HCT116 (cell line): ENCODE results near the gene KLHDC4. TPM values are rescaled to one million over a fixed set of nuclear protein-coding genes. Genes with fewer than 3 reads are reported as not detected.

Experiments used
- ATAC-seq: fragments of 200-7000 bp; cut with Tn5 transposase; 2 replicates; pipeline ENCODE4 v1.9.1; 2020; ENCODE audit warnings: mild to moderate bottlenecking, moderate library complexity
- BruUV-seq: library from RNA; stranded (reverse); fragments of 400-500 nt; replicated peaks from 2 replicates; lab custom pipeline; 2021; lab: Mats Ljungman, UMichigan
- CTCF ChIA-PET: fragments of 300-600 bp; sonication (Branson Sonifier 250); formaldehyde crosslinking; loops from one replicate; lab custom pipeline; 2021; ENCODE audit warnings: antibody characterized with exemption; lab: Charles Lee
- POLR2A ChIA-PET: fragments of 300-600, 350-600 bp; sonication (Branson Sonifier 250); formaldehyde crosslinking; loops from one replicate; lab custom pipeline; 2021; ENCODE audit warnings: antibody characterized with exemption; lab: Charles Lee
- RAD21 ChIA-PET, 2 experiments: fragments of 300-600 bp; sonication (Branson Sonifier 250); formaldehyde crosslinking; loops; one replicate each; lab custom pipeline; 2023; ENCODE audit warnings: low total read pairs in 2 of 2; ENCODE audit not compliant: uncharacterized antibody in 2 of 2, unreplicated experiment in 2 of 2, low non-redundant PET in 1 of 2; lab: Charles Lee
- DNase-seq: peaks from one replicate; pipeline ENCODE4 v3.0.0-alpha.2; 2010; ENCODE audit warnings: low read depth, low spot score
- H2AFZ ChIP-seq: fragments of 200-600 bp; shearing (Covaris generic), sonication (generic); 2 replicates; pipeline ENCODE4 v1.6.1; 2017; ENCODE audit warnings: low read depth, mixed run types, mixed read lengths, antibody characterized with exemption, low read length; ENCODE audit not compliant: poor library complexity, severe bottlenecking
- H3K27ac ChIP-seq: 2 replicates; pipeline ENCODE4 v1.5.1; 2012; ENCODE audit warnings: low read depth, low read length
- H3K27me3 ChIP-seq: fragments of 200-600 bp; sonication (generic); 2 replicates; pipeline ENCODE4 v1.6.1; 2016; ENCODE audit warnings: mixed run types, low read length, mixed read lengths; ENCODE audit not compliant: insufficient read depth
- H3K36me3 ChIP-seq, 2 experiments: fragments of 200-500 bp in 1 of 2; fragments of 200-600 bp in 1 of 2; sonication (Bioruptor generic) in 1 of 2; sonication (generic) in 1 of 2; 2 replicates each; pipeline versions ENCODE4 v1.5.1 to v1.6.1; 2014 to 2016; ENCODE audit warnings: low read length in 2 of 2, inconsistent platforms in 1 of 2, mixed read lengths in 1 of 2, mixed run types in 1 of 2; ENCODE audit not compliant: insufficient read depth in 2 of 2, control insufficient read depth in 1 of 2
- H3K4me1 ChIP-seq, 2 experiments: fragments of 200-600 bp in 1 of 2; sonication (generic) in 1 of 2; 2 replicates each; pipeline versions ENCODE4 v1.5.1 to v1.6.1; 2012 to 2017; ENCODE audit warnings: low read length in 2 of 2, inconsistent platforms in 1 of 2, mild to moderate bottlenecking in 1 of 2, mixed read lengths in 1 of 2, mixed run types in 1 of 2, moderate library complexity in 1 of 2; ENCODE audit not compliant: insufficient read depth in 2 of 2, control insufficient read depth in 1 of 2
- H3K4me2 ChIP-seq: fragments of 200-600 bp; sonication (generic); 2 replicates; pipeline ENCODE4 v1.6.1; 2017; ENCODE audit warnings: mixed run types, low read length, mixed read lengths
- H3K4me3 ChIP-seq, 2 experiments: fragments of 200-600 bp in 1 of 2; sonication (generic) in 1 of 2; replicated peaks in 1 of 2; 2 replicates each; pipeline ENCODE4 v1.5.1; 2011 to 2016; ENCODE audit warnings: low read length in 2 of 2, control low read depth in 1 of 2, low read depth in 1 of 2, mild to moderate bottlenecking in 1 of 2, mixed read lengths in 1 of 2, mixed run types in 1 of 2
- H3K79me2 ChIP-seq: fragments of 200-600 bp; sonication (generic); 2 replicates; pipeline ENCODE4 v1.6.1; 2017; ENCODE audit warnings: mild to moderate bottlenecking, mixed run types, low read length, moderate library complexity, mixed read lengths; ENCODE audit not compliant: insufficient read depth
- H3K9ac ChIP-seq: fragments of 200-600 bp; sonication (generic); 2 replicates; pipeline ENCODE4 v1.6.1; 2016; ENCODE audit warnings: low read length, mixed read lengths
- H3K9me2 ChIP-seq: fragments of 200-600 bp; sonication (generic), shearing (Covaris generic); 2 replicates; pipeline ENCODE4 v1.6.1; 2017; ENCODE audit warnings: mixed run types, mild to moderate bottlenecking, moderate library complexity; ENCODE audit not compliant: insufficient read depth
- H3K9me3 ChIP-seq, 2 experiments: fragments of 200-500 bp in 1 of 2; fragments of 200-600 bp in 1 of 2; sonication (Bioruptor generic) in 1 of 2; sonication (generic) in 1 of 2; 2 replicates each; pipeline ENCODE4 v1.6.1; 2014 to 2017; ENCODE audit warnings: low read length in 2 of 2, mixed read lengths in 2 of 2, inconsistent platforms in 1 of 2, low read depth in 1 of 2, mild to moderate bottlenecking in 1 of 2, mixed run types in 1 of 2, moderate library complexity in 1 of 2; ENCODE audit not compliant: control insufficient read depth in 1 of 2, insufficient read depth in 1 of 2
- H4K20me1 ChIP-seq: fragments of 200-600 bp; sonication (generic), shearing (Covaris generic); 2 replicates; pipeline ENCODE4 v1.6.1; 2017; ENCODE audit warnings: mixed run types, mild to moderate bottlenecking, moderate library complexity; ENCODE audit not compliant: insufficient read depth
- CTCF ChIP-seq, 3 experiments: fragments of 200-600 bp in 1 of 3; sonication (generic) in 1 of 3; IDR thresholded peaks in 2 of 3; conservative IDR thresholded peaks in 1 of 3; 2 replicates each; pipeline ENCODE4 v1.5.1; 2012 to 2017; ENCODE audit warnings: low read depth in 2 of 3, low read length in 2 of 3, antibody characterized with exemption in 1 of 3, borderline replicate concordance in 1 of 3, control low read depth in 1 of 3, mild to moderate bottlenecking in 1 of 3, mixed read lengths in 1 of 3, mixed run types in 1 of 3, moderate library complexity in 1 of 3; ENCODE audit not compliant: insufficient read depth in 1 of 3
- EGR1 ChIP-seq: IDR thresholded peaks from 2 replicates; pipeline ENCODE4 v1.6.1; 2012; ENCODE audit warnings: low read depth
- ELF1 ChIP-seq: IDR thresholded peaks from 2 replicates; pipeline ENCODE4 v1.6.1; 2012; ENCODE audit warnings: low read depth, borderline replicate concordance
- EZH2 ChIP-seq: fragments of 200-600 bp; sonication (generic); IDR thresholded peaks from 2 replicates; pipeline ENCODE4 v1.6.1; 2017; ENCODE audit warnings: antibody characterized with exemption, mixed run types
- FOSL1 ChIP-seq: IDR thresholded peaks from 2 replicates; pipeline ENCODE4 v1.6.1; 2012; ENCODE audit warnings: low read depth
- JUND ChIP-seq: IDR thresholded peaks from 2 replicates; pipeline ENCODE4 v1.6.1; 2012
- MAX ChIP-seq: IDR thresholded peaks from 2 replicates; pipeline ENCODE4 v1.6.1; 2012
- POLR2AphosphoS5 ChIP-seq: IDR thresholded peaks from 2 replicates; pipeline ENCODE4 v1.6.1; 2011; ENCODE audit warnings: mild to moderate bottlenecking, low read depth, low read length, moderate library complexity
- RAD21 ChIP-seq: IDR thresholded peaks from 2 replicates; pipeline ENCODE4 v1.6.1; 2012; ENCODE audit warnings: low read depth, mild to moderate bottlenecking
- SIN3A ChIP-seq: IDR thresholded peaks from 2 replicates; pipeline ENCODE4 v1.6.1; 2012; ENCODE audit warnings: low read depth
- SP1 ChIP-seq: IDR thresholded peaks from 2 replicates; pipeline ENCODE4 v1.6.1; 2012; ENCODE audit warnings: low read depth
- SRF ChIP-seq: IDR thresholded peaks from 2 replicates; pipeline ENCODE4 v1.6.1; 2012; ENCODE audit warnings: low read depth
- ZBTB33 ChIP-seq: IDR thresholded peaks from 2 replicates; pipeline ENCODE4 v1.6.1; 2011; ENCODE audit warnings: mild to moderate bottlenecking, low read length, moderate library complexity; ENCODE audit not compliant: insufficient replicate concordance; ENCODE audit errors: extremely low read depth
- ZFX ChIP-seq: fragments of 450-650 bp; IDR thresholded peaks from 2 replicates; pipeline ENCODE4 v1.6.1; 2017
- intact Hi-C: fragments of 100-400 bp; cut with micrococcal nuclease; formaldehyde crosslinking; loops from 2 replicates; pipeline ENCODE4 v1.10.0; 2022
- total RNA-seq: library from RNA; stranded (reverse); gene quantifications from one replicate; pipeline ENCODE4 v1.2.1, GENCODE V29; 2021; ENCODE audit not compliant: unreplicated experiment

The KLHDC4 gene
- total RNA-seq, 1 experiment from 2014 or later, result 107 TPM

GRCh38 chr16:87692756-87693155 lies 73.0 kb downstream of the KLHDC4 start:
- Histone ChIP-seq H3K9me2 (no peaks in the 10 kb centered on the region), H3K27me3 (no peaks in the 10 kb centered on the region), H2AFZ (no peak overlapping the region), H3K9ac (no peak overlapping the region), H3K4me3 (no peak overlapping the region), H3K79me2 (no peaks in the 10 kb centered on the region), H3K4me2 (no peak overlapping the region), H4K20me1 (no peaks in the 10 kb centered on the region), H3K4me1 (no peaks in the 10 kb centered on the region), H3K27ac (no peak overlapping the region), H3K9me3 (no peaks in the 10 kb centered on the region), H3K36me3 (peaks cover 0 to 4% of the 10 kb centered on the region in 2 experiments; a peak in 3 of 4 replicates)
- intact Hi-C loops, result no loop called here
- no TSS peak for BruUV-seq
- no peak for DNase-seq
- POLR2A ChIA-PET, result no interaction called here
- RAD21 ChIA-PET, result no interaction called here
- peak; percentile 37 for ATAC-seq
- no peak for TF ChIP-seq ZFX
- peak; percentile 35; the same call in 1 of the 2 replicates for TF ChIP-seq POLR2AphosphoS5
- TF ChIP-seq JUND, result no peak
- TF ChIP-seq CTCF (IDR thresholded peaks at IDR 0.05 in 2 of 3, conservative IDR thresholded peaks at IDR 0.05 in 1 of 3; ENCODE audit: borderline replicate concordance in 1 of 3, insufficient read depth in 1 of 3, low read depth in 2 of 3, low read length in 2 of 3), result peak in 1 of 3 experiments; percentile 24; a peak in 1 of 6 replicates
- CTCF ChIA-PET, result no interaction called here

- intact Hi-C loops, result no loop called here
- Histone ChIP-seq H3K9ac (no peak overlapping the region), H3K27me3 (no peaks in the 10 kb centered on the region), H3K4me1 (no peaks in the 10 kb centered on the region), H2AFZ (no peak overlapping the region), H3K27ac (no peak overlapping the region), H3K4me2 (no peak overlapping the region), H3K79me2 (no peaks in the 10 kb centered on the region)
- no peak for TF ChIP-seq EZH2
- no peak for TF ChIP-seq FOSL1
- no peak for TF ChIP-seq EGR1
- TF ChIP-seq ELF1, result no peak
- TF ChIP-seq ZBTB33, result no peak
- TF ChIP-seq RAD21, result no peak
- TF ChIP-seq MAX, result no peak
- no peak for TF ChIP-seq SP1
- no peak for TF ChIP-seq SIN3A
- TF ChIP-seq JUND, result no peak
- no peak for TF ChIP-seq SRF
- TF ChIP-seq, all 23 proteins: peak for 0
- no peaks in the 10 kb centered on the region for H4K20me1 ChIP-seq
- POLR2A ChIA-PET, result no interaction called here
- no peak overlapping the region for H3K4me3 ChIP-seq
- CTCF ChIA-PET, result no interaction called here
- BruUV-seq, result no TSS peak
- H3K36me3 ChIP-seq, result peaks cover 0 to 4% of the 10 kb centered on the region in 2 experiments; a peak in 3 of 4 replicates
- H3K9me3 ChIP-seq, result no peaks in the 10 kb centered on the region
- ATAC-seq, result peak; percentile 7
- DNase-seq, result no peak
- no peaks in the 10 kb centered on the region for H3K9me2 ChIP-seq
- RAD21 ChIA-PET, result no interaction called here
Measured at GRCh38 chr16:87692176-87692575, 73.6 kb downstream of the KLHDC4 start.
